ENCODE data around the gene ARF4.

DNA sequence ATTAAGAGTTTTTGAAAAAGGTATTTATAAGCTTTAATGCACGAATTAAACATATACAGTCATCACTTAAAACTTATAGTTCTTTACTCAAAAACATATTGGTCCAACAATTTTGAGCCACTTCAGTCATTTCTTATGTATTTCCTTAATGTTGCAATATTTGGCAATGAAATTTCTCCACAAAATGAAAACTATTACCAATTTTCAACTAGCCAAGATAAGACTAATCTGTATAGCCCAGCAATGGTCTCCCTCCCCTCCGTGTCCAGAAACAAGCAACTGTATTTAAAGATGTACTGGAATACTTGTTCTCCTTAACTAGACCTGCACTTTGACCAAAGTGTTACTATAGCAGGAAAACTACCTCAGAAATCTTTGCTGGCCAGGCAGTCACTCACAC lies 9.2 kb downstream of the ARF4 start:
- TF ChIP-seq CTCF (IDR thresholded peaks at IDR 0.05) (no peak), POLR2A (IDR thresholded peaks at IDR 0.05) (no peak), POLR2AphosphoS5 (IDR thresholded peaks at IDR 0.05) (no peak), EP300 (IDR thresholded peaks at IDR 0.05) (no peak)
